H1 (cell line): ENCODE measurements around the gene ANKRD40CL. TPM values are rescaled to one million over a fixed set of nuclear protein-coding genes. Genes with fewer than 3 reads are reported as not detected.

Experiments used
- CTCF ChIA-PET: fragments of 300-600 bp; sonication (Branson Sonifier 250); formaldehyde crosslinking; loops from one replicate; lab custom pipeline; 2021; ENCODE audit not compliant: partially characterized antibody; lab: Charles Lee
- POLR2A ChIA-PET: fragments of 300-600 bp; sonication (Branson Sonifier 250); formaldehyde crosslinking; loops from one replicate; lab custom pipeline; 2021; ENCODE audit warnings: inconsistent platforms; ENCODE audit not compliant: partially characterized antibody; lab: Charles Lee
- DNase-seq, 2 experiments: peaks; one replicate each; pipeline versions ENCODE4 v3.0.0 to v3.0.0-alpha.2; 2010 to 2022; ENCODE audit warnings: low spot score in 2 of 2, low read depth in 1 of 2, mixed read lengths in 1 of 2
- FAIRE-seq: peaks from 2 replicates; lab custom pipeline; 2011; peaks lifted over from hg19 to GRCh38; lab: Jason Lieb, UNC
- H2AFZ ChIP-seq: 2 replicates; pipeline ENCODE4 v1.8.1; 2012; ENCODE audit warnings: low read length, inconsistent platforms
- H2AK5ac ChIP-seq: 2 replicates; pipeline ENCODE4 v1.6.1; 2013; ENCODE audit warnings: low read depth, low read length
- H2BK120ac ChIP-seq: replicated peaks from 2 replicates; pipeline ENCODE3; 2013; ENCODE audit warnings: low read depth, low read length, inconsistent platforms
- H2BK12ac ChIP-seq: 2 replicates; pipeline ENCODE4 v1.6.1; 2013; ENCODE audit warnings: low read depth, low read length
- H2BK15ac ChIP-seq: 2 replicates; pipeline ENCODE4 v1.6.1; 2013; ENCODE audit warnings: low read length
- H2BK20ac ChIP-seq: 2 replicates; pipeline ENCODE4 v1.6.1; 2013; ENCODE audit warnings: low read length
- H2BK5ac ChIP-seq: 2 replicates; pipeline ENCODE4 v1.6.1; 2013; ENCODE audit warnings: low read depth, low read length
- H3K14ac ChIP-seq: 2 replicates; pipeline ENCODE4 v1.6.1; 2013; ENCODE audit warnings: inconsistent platforms; ENCODE audit not compliant: insufficient read length
- H3K18ac ChIP-seq: 2 replicates; pipeline ENCODE4 v1.6.1; 2013; ENCODE audit warnings: low read length; ENCODE audit errors: extremely low read depth
- H3K23ac ChIP-seq: 2 replicates; pipeline ENCODE4 v1.6.1; 2013; ENCODE audit warnings: inconsistent platforms; ENCODE audit not compliant: insufficient read length
- H3K23me2 ChIP-seq: 2 replicates; pipeline ENCODE4 v1.6.1; 2013; ENCODE audit warnings: low read depth, low read length
- H3K27ac ChIP-seq: 2 replicates; pipeline ENCODE4 v1.6.1; 2011; ENCODE audit warnings: low read depth, low read length, inconsistent platforms
- H3K27me3 ChIP-seq, 4 experiments: replicated peaks in 1 of 4; 1 replicate in 1 of 4; 2 replicates in 3 of 4; pipeline versions ENCODE4 v1.6.1 to v1.8.1; 2011 to 2013; ENCODE audit warnings: low read length in 3 of 4, mild to moderate bottlenecking in 3 of 4, inconsistent platforms in 2 of 4, mixed read lengths in 2 of 4, moderate library complexity in 1 of 4; ENCODE audit not compliant: control insufficient read depth in 3 of 4, insufficient read depth in 3 of 4; ENCODE audit errors: extremely low read depth in 1 of 4
- H3K36me3 ChIP-seq, 4 experiments: 2 replicates each; pipeline versions ENCODE4 v1.6.1 to v1.8.1; 2011 to 2013; ENCODE audit warnings: mild to moderate bottlenecking in 4 of 4, low read length in 3 of 4, moderate library complexity in 2 of 4, control low read depth in 1 of 4, inconsistent platforms in 1 of 4; ENCODE audit not compliant: insufficient read depth in 4 of 4, control insufficient read depth in 2 of 4
- H3K4ac ChIP-seq: replicated peaks from 2 replicates; pipeline ENCODE3; 2013; ENCODE audit warnings: low read length, low read depth, mixed read lengths, inconsistent platforms; ENCODE audit not compliant: insufficient read length
- H3K4me1 ChIP-seq, 4 experiments: replicated peaks in 1 of 4; 1 replicate in 1 of 4; 2 replicates in 3 of 4; pipeline versions ENCODE4 v1.6.1 to v1.8.1; 2011 to 2013; ENCODE audit warnings: low read length in 3 of 4, inconsistent platforms in 2 of 4, mixed read lengths in 1 of 4; ENCODE audit not compliant: insufficient read depth in 4 of 4, control insufficient read depth in 3 of 4
- H3K4me2 ChIP-seq, 2 experiments: 2 replicates each; pipeline versions ENCODE4 v1.6.1 to v1.8.1; 2011 to 2013; ENCODE audit warnings: low read depth in 2 of 2, low read length in 2 of 2, control low read depth in 1 of 2, inconsistent platforms in 1 of 2, mild to moderate bottlenecking in 1 of 2; ENCODE audit not compliant: insufficient read depth in 1 of 2
- H3K4me3 ChIP-seq, 4 experiments: fragments of 200-600, 300-600 bp in 1 of 4; sonication (generic), shearing (Covaris generic), sonication (Bioruptor Twin) in 1 of 4; 2 replicates each; pipeline versions ENCODE4 v1.5.1 to v1.8.1; 2011 to 2016; ENCODE audit warnings: low read length in 4 of 4, low read depth in 3 of 4, control low read depth in 2 of 4, inconsistent platforms in 2 of 4, mild to moderate bottlenecking in 2 of 4, mixed read lengths in 1 of 4, moderate library complexity in 1 of 4; ENCODE audit not compliant: insufficient read depth in 2 of 4; ENCODE audit errors: extremely low read depth in 1 of 4
- H3K56ac ChIP-seq: replicated peaks from 2 replicates; pipeline ENCODE3; 2013; ENCODE audit warnings: low read depth, mild to moderate bottlenecking, mixed read lengths, low read length, inconsistent platforms; ENCODE audit not compliant: insufficient read length
- H3K79me1 ChIP-seq: 2 replicates; pipeline ENCODE4 v1.6.1; 2013; ENCODE audit warnings: low read depth, low read length, control low read depth
- H3K79me2 ChIP-seq, 2 experiments: 2 replicates each; pipeline versions ENCODE4 v1.6.1 to v1.8.1; 2012 to 2013; ENCODE audit warnings: low read length in 2 of 2, mild to moderate bottlenecking in 2 of 2, inconsistent platforms in 1 of 2; ENCODE audit not compliant: insufficient read depth in 2 of 2, control insufficient read depth in 1 of 2
- H3K9ac ChIP-seq, 4 experiments: replicated peaks in 1 of 4; 1 replicate in 1 of 4; 2 replicates in 3 of 4; pipeline versions ENCODE4 v1.6.1 to v1.8.1; 2011 to 2013; ENCODE audit warnings: low read depth in 3 of 4, low read length in 3 of 4, control low read depth in 2 of 4, mild to moderate bottlenecking in 2 of 4, moderate library complexity in 2 of 4, inconsistent platforms in 1 of 4; ENCODE audit errors: extremely low read depth in 1 of 4
- H3K9me3 ChIP-seq, 2 experiments: 2 replicates each; pipeline versions ENCODE4 v1.6.1 to v1.8.1; 2012 to 2013; ENCODE audit warnings: mild to moderate bottlenecking in 2 of 2, moderate library complexity in 2 of 2, control low read depth in 1 of 2, inconsistent platforms in 1 of 2, low read depth in 1 of 2, low read length in 1 of 2, mixed read lengths in 1 of 2; ENCODE audit not compliant: insufficient read depth in 2 of 2
- H4K20me1 ChIP-seq, 2 experiments: replicated peaks in 1 of 2; 2 replicates each; pipeline versions ENCODE3 to v1.8.1; 2011 to 2013; ENCODE audit warnings: inconsistent platforms in 2 of 2, low read length in 2 of 2, mild to moderate bottlenecking in 1 of 2; ENCODE audit not compliant: insufficient read depth in 2 of 2, control insufficient read depth in 1 of 2
- H4K5ac ChIP-seq: 2 replicates; pipeline ENCODE4 v1.6.1; 2013; ENCODE audit warnings: low read length, low read depth, mixed read lengths, inconsistent platforms; ENCODE audit not compliant: insufficient read length
- H4K8ac ChIP-seq: 2 replicates; pipeline ENCODE4 v1.8.0; 2013; ENCODE audit warnings: mild to moderate bottlenecking, moderate library complexity, low read length, inconsistent platforms; ENCODE audit not compliant: insufficient read depth; ENCODE audit errors: extremely low read depth
- H4K91ac ChIP-seq: replicated peaks from 2 replicates; pipeline ENCODE3; 2013; ENCODE audit warnings: low read length, mixed read lengths, inconsistent platforms; ENCODE audit not compliant: insufficient read length
- NANOG ChIP-seq: IDR thresholded peaks from 2 replicates; pipeline ENCODE4 v1.6.1; 2011; ENCODE audit warnings: low read length, low read depth, mild to moderate bottlenecking, inconsistent platforms; ENCODE audit not compliant: insufficient read depth, poor library complexity, severe bottlenecking
- TCF12 ChIP-seq: IDR thresholded peaks from 2 replicates; pipeline ENCODE4 v1.6.1; 2011; ENCODE audit warnings: low read depth, mild to moderate bottlenecking, low read length
- WGBS, 2 experiments: shearing (Covaris generic) in 1 of 2; methylation state at CpG; one replicate each; pipeline versions ENCODE4 v1.1.6 to v1.1.7; 2013 to 2015; ENCODE audit warnings: low lambda C conversion rate in 2 of 2, mixed read lengths in 2 of 2, inconsistent platforms in 1 of 2, low coverage in 1 of 2, missing lambda C conversion rate in 1 of 2; ENCODE audit not compliant: insufficient replicate concordance in 2 of 2, insufficient coverage in 1 of 2, insufficient read length in 1 of 2; ENCODE audit errors: extremely low coverage in 1 of 2, missing lambda C conversion rate in 1 of 2; 5-methylcytosine and 5-hydroxymethylcytosine counted together
- polyA plus RNA-seq, 7 experiments: library from polyadenylated mRNA; depleted of rRNA in 3 of 7; stranded (reverse) in 5 of 7; unstranded in 2 of 7; fragments of >200 nt in 5 of 7; fragments of 200-250 nt in 2 of 7; gene quantifications; 1 replicate in 5 of 7; 2 replicates in 1 of 7; 4 replicates in 1 of 7; pipeline versions ENCODE4 v1.2.1 to v1.2.3, GENCODE V29; 2011 to 2013; ENCODE audit warnings: missing spikeins in 2 of 7, mixed read lengths in 2 of 7
- total RNA-seq: library from RNA; stranded (reverse); fragmentation: NEBNext Ultra II Directional; extraction: Animal tissue kit (Norgen Biotek cat#: 25700); gene quantifications from 2 replicates; pipeline ENCODE4 v1.2.1, GENCODE V29; 2021

ANKRD40CL gene
- total and polyA plus RNA-seq, 2 of the 8 experiments (the other 6 are each of a cell fraction or from before 2014, with no cell fraction given), result not detected

DNA sequence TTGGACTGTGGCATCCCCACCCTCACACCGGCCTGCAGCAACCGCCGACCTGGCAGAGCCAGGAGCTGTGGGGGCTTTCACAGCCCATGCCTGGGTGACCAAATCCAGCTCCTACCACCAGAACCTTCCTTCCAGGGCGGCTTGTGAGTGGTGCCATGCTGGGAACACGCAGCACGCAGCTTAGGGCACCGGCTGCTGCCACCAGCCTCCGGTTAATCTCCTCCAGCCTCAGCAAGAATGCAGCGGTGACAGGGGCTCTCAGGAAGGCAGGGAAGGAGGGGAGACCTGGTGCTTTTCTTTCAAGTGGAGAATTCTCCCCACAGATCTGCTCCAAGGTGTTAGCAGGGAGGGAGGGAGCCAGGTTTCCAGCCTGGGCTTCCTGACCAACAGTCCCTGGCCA, 32.3 kb upstream of the ANKRD40CL start:
- H2BK5ac ChIP-seq, result no peak overlapping the region; the same call in 1 of the 2 replicates
- no peak overlapping the region for H4K91ac ChIP-seq
- H3K18ac ChIP-seq, result no peak overlapping the region
- peaks cover 0 to 5% (median 1%) of the 10 kb centered on the region in 4 experiments; a peak in 4 of 7 replicates for H3K4me1 ChIP-seq
- TF ChIP-seq NANOG (no peak), TCF12 (no peak)
- 88% methylated on average over 9 of the region's 9 CpGs; no CpG with 5 or more reads in 1 of the 2 experiments for WGBS, 2 experiments
- H2AFZ ChIP-seq, result no peak overlapping the region
- H4K20me1 ChIP-seq, result no peaks in the 10 kb centered on the region
- H4K8ac ChIP-seq, result no peak overlapping the region
- no peak overlapping the region for H3K14ac ChIP-seq
- H3K9me3 ChIP-seq, result no peaks in the 10 kb centered on the region
- H3K4ac ChIP-seq, result no peak overlapping the region
- H2BK20ac ChIP-seq, result no peak overlapping the region
- no peak for DNase-seq
- H3K56ac ChIP-seq, result no peak overlapping the region
- no peak overlapping the region for H2AK5ac ChIP-seq
- H3K27ac ChIP-seq, result no peak overlapping the region
- CTCF ChIA-PET, result interaction anchor here (0.7 to 11.5 kb wide), 7 partner anchors 9 to 88 kb away, joined by 3 to 130 read pairs (median 6); no protein-coding TSS in a partner anchor
- no peak overlapping the region for H2BK12ac ChIP-seq
- H3K9ac ChIP-seq, result no peak overlapping the region
- FAIRE-seq, result no peak
- H3K23ac ChIP-seq, result no peak overlapping the region
- H3K4me2 ChIP-seq, result no peak overlapping the region
- no peaks in the 10 kb centered on the region for H3K79me1 ChIP-seq
- no peaks in the 10 kb centered on the region for H3K27me3 ChIP-seq
- H3K79me2 ChIP-seq, result no peaks in the 10 kb centered on the region
- no peak overlapping the region for H3K4me3 ChIP-seq
- POLR2A ChIA-PET, result interaction anchor here (0.6 to 1.6 kb wide), 3 partner anchors 13 to 46 kb away, joined by 3 to 4 read pairs (median 3); no protein-coding TSS in a partner anchor
- H4K5ac ChIP-seq, result no peak overlapping the region
- H2BK120ac ChIP-seq, result no peak overlapping the region
- H3K36me3 ChIP-seq, result no peaks in the 10 kb centered on the region
- H3K23me2 ChIP-seq, result no peaks in the 10 kb centered on the region
- no peak overlapping the region for H2BK15ac ChIP-seq
